BLaER1 (cell line): ENCODE measurements around the gene DGAT2.
A peak's percentile ranks its signal among the peaks of the same experiment; 100 is the strongest.
"Not testable (repeated sequence)": the region's sequence is repeated elsewhere in the genome, so short reads cannot be mapped to it uniquely, and the experiment has no call there.

Source experiments
- H3K27ac ChIP-seq: shearing (Covaris generic); formaldehyde crosslinking; 2 replicates; pipeline ENCODE4 v1.8.1; 2022
- H3K27me3 ChIP-seq: shearing (Covaris generic); formaldehyde crosslinking; 2 replicates; pipeline ENCODE4 v1.8.1; 2022
- H3K36me3 ChIP-seq: shearing (Covaris generic); formaldehyde crosslinking; 2 replicates; pipeline ENCODE4 v1.8.1; 2022
- H3K4me1 ChIP-seq: shearing (Covaris generic); formaldehyde crosslinking; 2 replicates; pipeline ENCODE4 v1.8.1; 2022
- H3K4me2 ChIP-seq: shearing (Covaris generic); formaldehyde crosslinking; 2 replicates; pipeline ENCODE4 v1.8.1; 2022
- H3K4me3 ChIP-seq: shearing (Covaris generic); formaldehyde crosslinking; 2 replicates; pipeline ENCODE4 v1.8.1; 2022
- H3K9ac ChIP-seq: shearing (Covaris generic); formaldehyde crosslinking; 2 replicates; pipeline ENCODE4 v1.8.1; 2022
- H3K9me3 ChIP-seq: shearing (Covaris generic); formaldehyde crosslinking; 2 replicates; pipeline ENCODE4 v1.8.1; 2022
- H4K20me1 ChIP-seq: shearing (Covaris generic); formaldehyde crosslinking; 2 replicates; pipeline ENCODE4 v1.8.1; 2022
- Cebpa-rat ChIP-seq: shearing (Covaris generic); IDR thresholded peaks from 2 replicates; pipeline ENCODE4 v1.8.1; 2022

DGAT2 gene

GRCh38 chr11:75733431-75734107 is 35.0 kb upstream of the DGAT2 start:
- H3K4me2 ChIP-seq, result no peak overlapping the region
- H4K20me1 ChIP-seq, result no peaks in the 10 kb centered on the region
- H3K9me3 ChIP-seq, result no peaks in the 10 kb centered on the region
- no peak for TF ChIP-seq Cebpa-rat
- H3K4me3 ChIP-seq, result no peak overlapping the region
- H3K27ac ChIP-seq, result no peak overlapping the region
- no peaks in the 10 kb centered on the region for H3K27me3 ChIP-seq
- H3K9ac ChIP-seq, result no peak overlapping the region
- H3K36me3 ChIP-seq, result no peaks in the 10 kb centered on the region
- peaks cover 18% of the 10 kb centered on the region for H3K4me1 ChIP-seq

GRCh38 chr11:75734491-75735180 is 33.9 kb upstream of the DGAT2 start:
- Histone ChIP-seq H3K27me3 (no peaks in the 10 kb centered on the region), H3K4me2 (peak overlapping the region; percentile 69), H3K4me1 (peaks cover 18% of the 10 kb centered on the region), H3K9ac (no peak overlapping the region), H3K27ac (peak overlapping the region; percentile 35; the same call in 1 of the 2 replicates), H4K20me1 (no peaks in the 10 kb centered on the region), H3K36me3 (no peaks in the 10 kb centered on the region), H3K9me3 (no peaks in the 10 kb centered on the region), H3K4me3 (no peak overlapping the region)
- TF ChIP-seq Cebpa-rat, result no peak

- Histone ChIP-seq H3K4me2 (peak overlapping the region; percentile 69), H3K27ac (no peak overlapping the region), H3K9me3 (no peaks in the 10 kb centered on the region), H4K20me1 (no peaks in the 10 kb centered on the region), H3K4me1 (peaks cover 18% of the 10 kb centered on the region), H3K27me3 (no peaks in the 10 kb centered on the region), H3K36me3 (no peaks in the 10 kb centered on the region), H3K4me3 (no peak overlapping the region), H3K9ac (no peak overlapping the region)
- TF ChIP-seq Cebpa-rat, result no peak
These were observed 33.3 kb upstream of the DGAT2 start for GRCh38 chr11:75735181-75735845.

GRCh38 chr11:75737314-75737713 is 31.3 kb upstream of the DGAT2 start:
- TF ChIP-seq Cebpa-rat, result no peak

GRCh38 chr11:75740681-75741080 is 27.9 kb upstream of the DGAT2 start:
- Histone ChIP-seq H3K9ac (no peak overlapping the region), H3K27me3 (no peaks in the 10 kb centered on the region), H4K20me1 (no peaks in the 10 kb centered on the region), H3K27ac (no peak overlapping the region), H3K9me3 (no peaks in the 10 kb centered on the region), H3K36me3 (no peaks in the 10 kb centered on the region), H3K4me1 (no peaks in the 10 kb centered on the region), H3K4me3 (no peak overlapping the region), H3K4me2 (no peak overlapping the region)
- TF ChIP-seq Cebpa-rat, result no peak

More at GRCh38 chr11:75737314-75737713, 31.3 kb upstream of the DGAT2 start:
- H3K27ac ChIP-seq, result no peak overlapping the region
- H3K4me1 ChIP-seq, result peaks cover 18% of the 10 kb centered on the region
- H3K9me3 ChIP-seq, result no peaks in the 10 kb centered on the region
- no peaks in the 10 kb centered on the region for H4K20me1 ChIP-seq
- no peaks in the 10 kb centered on the region for H3K27me3 ChIP-seq
- H3K4me3 ChIP-seq, result no peak overlapping the region
- no peaks in the 10 kb centered on the region for H3K36me3 ChIP-seq
- H3K9ac ChIP-seq, result no peak overlapping the region
- no peak overlapping the region for H3K4me2 ChIP-seq

- H3K4me1 ChIP-seq, H3K9me3 ChIP-seq, H3K4me2 ChIP-seq, H4K20me1 ChIP-seq, H3K9ac ChIP-seq, H3K36me3 ChIP-seq, H3K4me3 ChIP-seq, H3K27ac ChIP-seq, H3K27me3 ChIP-seq: not testable (repeated sequence)
These were observed 25.4 kb upstream of the DGAT2 start for GRCh38 chr11:75743159-75743558.

- no peak overlapping the region for H3K4me3 ChIP-seq
- no peak for TF ChIP-seq Cebpa-rat
These were observed 24.6 kb upstream of the DGAT2 start for GRCh38 chr11:75743711-75744563.

GRCh38 chr11:75745807-75746206 is 22.8 kb upstream of the DGAT2 start:
- no peak overlapping the region for H3K4me3 ChIP-seq
- no peak overlapping the region for H3K27ac ChIP-seq
- H4K20me1 ChIP-seq, result no peaks in the 10 kb centered on the region
- no peaks in the 10 kb centered on the region for H3K27me3 ChIP-seq
- peaks cover 6% of the 10 kb centered on the region; the same call in 1 of the 2 replicates for H3K9me3 ChIP-seq
- H3K4me2 ChIP-seq, result no peak overlapping the region
- TF ChIP-seq Cebpa-rat, result no peak
- H3K9ac ChIP-seq, result no peak overlapping the region
- no peaks in the 10 kb centered on the region for H3K4me1 ChIP-seq
- H3K36me3 ChIP-seq, result no peaks in the 10 kb centered on the region

More at GRCh38 chr11:75743711-75744563, 24.6 kb upstream of the DGAT2 start:
- H3K27me3 ChIP-seq, result no peaks in the 10 kb centered on the region
- no peaks in the 10 kb centered on the region for H3K4me1 ChIP-seq
- no peak overlapping the region for H3K27ac ChIP-seq
- peaks cover 6% of the 10 kb centered on the region; the same call in 1 of the 2 replicates for H3K9me3 ChIP-seq
- no peaks in the 10 kb centered on the region for H4K20me1 ChIP-seq
- no peaks in the 10 kb centered on the region for H3K36me3 ChIP-seq
- no peak overlapping the region for H3K4me2 ChIP-seq
- no peak overlapping the region for H3K9ac ChIP-seq

GRCh38 chr11:75748729-75749273 is 19.8 kb upstream of the DGAT2 start:
- H4K20me1 ChIP-seq, H3K27ac ChIP-seq, H3K4me2 ChIP-seq, H3K4me1 ChIP-seq, H3K27me3 ChIP-seq, H3K36me3 ChIP-seq, H3K9ac ChIP-seq, H3K9me3 ChIP-seq, H3K4me3 ChIP-seq: not testable (repeated sequence)

- not testable (repeated sequence) for H3K4me1 ChIP-seq, H3K9ac ChIP-seq
These were observed 13.6 kb upstream of the DGAT2 start for GRCh38 chr11:75754933-75755332.

More at GRCh38 chr11:75754933-75755332, 13.6 kb upstream of the DGAT2 start:
- not testable (repeated sequence) for H3K9me3 ChIP-seq, H3K4me2 ChIP-seq, H3K27ac ChIP-seq, H3K36me3 ChIP-seq, H3K27me3 ChIP-seq, H4K20me1 ChIP-seq, H3K4me3 ChIP-seq
